Measurements from ENCODE around the gene FAM237B.
A peak's percentile ranks its signal among the peaks of the same experiment; 100 is the strongest.

The FAM237B gene

GRCh38 chr7:90312745-90313144, 8.4 kb downstream of the FAM237B start:
- Histone ChIP-seq H3K4me2 (ENCODE audit: low read length) (no peak overlapping the region), H3K4me1 (ENCODE audit: low read length) (peaks cover 3% of the 10 kb centered on the region; the same call in 1 of the 2 replicates), H2AFZ (ENCODE audit: low read depth, low read length) (no peak overlapping the region), H3K4me3 (ENCODE audit: low read length) (no peak overlapping the region), H3K9ac (ENCODE audit: low read length) (no peak overlapping the region), H3K27me3 (ENCODE audit: low read depth, low read length) (no peaks in the 10 kb centered on the region), H3K9me3 (ENCODE audit: insufficient read depth, low read length) (no peaks in the 10 kb centered on the region), H3K27ac (ENCODE audit: low read length) (no peak overlapping the region), H3K79me2 (ENCODE audit: low read length) (no peaks in the 10 kb centered on the region), H3K36me3 (replicated peaks; ENCODE audit: low read depth, low read length) (no peaks in the 10 kb centered on the region), H4K20me1 (ENCODE audit: insufficient read depth, low read length) (no peaks in the 10 kb centered on the region)
- TF ChIP-seq CTCF (IDR thresholded peaks at IDR 0.05; ENCODE audit: low read depth, low read length): peak; percentile 41
- no peak for TF ChIP-seq EZH2phosphoT487 (IDR thresholded peaks at IDR 0.05; ENCODE audit: low read depth)

DNA sequence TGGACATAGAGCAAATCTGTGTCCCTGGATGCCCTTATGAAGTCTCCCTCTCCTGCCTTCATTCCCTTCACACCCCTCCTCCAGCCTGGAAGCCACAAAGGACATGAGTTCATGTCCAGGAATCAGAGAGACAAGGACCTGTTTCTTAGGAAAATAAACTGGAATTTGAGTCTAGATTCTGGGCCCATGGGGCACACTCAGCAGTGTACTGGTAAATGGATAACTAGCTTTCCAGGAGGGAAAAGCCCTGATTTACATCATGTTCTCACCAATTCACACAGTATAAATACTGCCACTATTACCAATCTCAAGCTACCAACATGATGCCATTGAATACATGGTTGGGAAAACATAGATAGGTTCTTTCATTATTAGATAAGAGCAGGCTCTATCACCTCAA, 9.9 kb downstream of the FAM237B start:
- Histone ChIP-seq H3K9me3 (ENCODE audit: insufficient read depth, low read length) (no peaks in the 10 kb centered on the region), H4K20me1 (ENCODE audit: insufficient read depth, low read length) (no peaks in the 10 kb centered on the region), H3K79me2 (ENCODE audit: low read length) (no peaks in the 10 kb centered on the region), H3K4me2 (ENCODE audit: low read length) (no peak overlapping the region), H3K27me3 (ENCODE audit: low read depth, low read length) (no peaks in the 10 kb centered on the region), H3K36me3 (replicated peaks; ENCODE audit: low read depth, low read length) (no peaks in the 10 kb centered on the region), H3K4me3 (ENCODE audit: low read length) (no peak overlapping the region), H3K9ac (ENCODE audit: low read length) (no peak overlapping the region), H3K4me1 (ENCODE audit: low read length) (peaks cover 3% of the 10 kb centered on the region; the same call in 1 of the 2 replicates), H2AFZ (ENCODE audit: low read depth, low read length) (no peak overlapping the region), H3K27ac (ENCODE audit: low read length) (no peak overlapping the region)
- TF ChIP-seq CTCF (IDR thresholded peaks at IDR 0.05; ENCODE audit: low read depth, low read length) (no peak), EZH2phosphoT487 (IDR thresholded peaks at IDR 0.05; ENCODE audit: low read depth) (no peak)

DNA sequence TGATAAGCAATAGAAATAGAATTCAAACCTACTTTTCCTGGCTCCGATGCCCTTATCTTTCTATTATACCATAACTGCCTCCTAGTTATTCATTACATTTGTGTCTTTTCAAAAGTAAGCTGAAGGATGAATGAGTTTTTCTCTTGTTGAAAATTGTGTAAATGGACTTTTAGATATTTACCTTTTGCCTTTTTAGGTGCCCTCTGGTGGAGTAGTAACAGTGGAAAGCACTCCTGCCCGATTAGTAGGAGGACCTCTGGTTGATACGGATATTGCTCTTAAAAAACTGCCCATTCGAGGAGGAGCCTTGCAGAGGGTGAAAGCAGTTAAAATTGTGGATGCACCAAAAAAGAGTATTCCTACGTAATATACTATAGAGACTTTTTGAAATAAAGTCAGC, 11.2 kb downstream of the FAM237B start:
- no peak overlapping the region for H3K4me3 ChIP-seq (ENCODE audit: low read length)
- H3K79me2 ChIP-seq (ENCODE audit: low read length): no peaks in the 10 kb centered on the region
- no peaks in the 10 kb centered on the region for H4K20me1 ChIP-seq (ENCODE audit: insufficient read depth, low read length)
- no peak overlapping the region for H2AFZ ChIP-seq (ENCODE audit: low read depth, low read length)
- H3K4me2 ChIP-seq (ENCODE audit: low read length): no peak overlapping the region
- no peak overlapping the region for H3K9ac ChIP-seq (ENCODE audit: low read length)
- H3K4me1 ChIP-seq (ENCODE audit: low read length): peaks cover 3% of the 10 kb centered on the region; the same call in 1 of the 2 replicates
- no peaks in the 10 kb centered on the region for H3K36me3 ChIP-seq (replicated peaks; ENCODE audit: low read depth, low read length)
- H3K27ac ChIP-seq (ENCODE audit: low read length): no peak overlapping the region
- H3K27me3 ChIP-seq (ENCODE audit: low read depth, low read length): no peaks in the 10 kb centered on the region
- no peaks in the 10 kb centered on the region for H3K9me3 ChIP-seq (ENCODE audit: insufficient read depth, low read length)
- no peak for TF ChIP-seq EZH2phosphoT487 (IDR thresholded peaks at IDR 0.05; ENCODE audit: low read depth)
- TF ChIP-seq CTCF (IDR thresholded peaks at IDR 0.05; ENCODE audit: low read depth, low read length): no peak

DNA sequence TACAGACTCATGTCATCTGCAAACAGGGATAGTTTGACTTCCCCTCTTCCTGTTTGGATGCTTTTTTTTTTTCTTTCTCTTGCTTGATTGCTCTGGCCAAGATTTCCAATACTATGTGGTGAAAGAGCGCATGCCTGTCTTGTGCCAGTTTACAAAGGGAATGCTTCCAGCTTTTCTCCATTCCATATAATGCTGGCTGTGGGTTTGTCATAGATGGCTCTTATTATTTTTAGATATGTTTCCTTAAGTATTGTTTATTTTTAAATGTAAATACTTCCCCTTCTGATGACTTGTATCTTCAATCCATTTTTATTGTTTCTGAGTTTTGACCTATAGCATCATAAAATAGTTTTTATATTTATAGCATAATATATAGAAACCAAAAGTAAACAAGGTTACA, 17.9 kb downstream of the FAM237B start:
- TF ChIP-seq EZH2phosphoT487 (IDR thresholded peaks at IDR 0.05; ENCODE audit: low read depth) (no peak), CTCF (IDR thresholded peaks at IDR 0.05; ENCODE audit: low read depth, low read length) (no peak)
- Histone ChIP-seq H3K27ac (ENCODE audit: low read length) (no peak overlapping the region), H3K36me3 (replicated peaks; ENCODE audit: low read depth, low read length) (no peaks in the 10 kb centered on the region), H3K9ac (ENCODE audit: low read length) (no peak overlapping the region), H3K4me2 (ENCODE audit: low read length) (no peak overlapping the region), H3K9me3 (ENCODE audit: insufficient read depth, low read length) (no peaks in the 10 kb centered on the region), H4K20me1 (ENCODE audit: insufficient read depth, low read length) (no peaks in the 10 kb centered on the region), H3K4me1 (ENCODE audit: low read length) (no peaks in the 10 kb centered on the region), H2AFZ (ENCODE audit: low read depth, low read length) (no peak overlapping the region), H3K79me2 (ENCODE audit: low read length) (no peaks in the 10 kb centered on the region), H3K4me3 (ENCODE audit: low read length) (no peak overlapping the region), H3K27me3 (ENCODE audit: low read depth, low read length) (no peaks in the 10 kb centered on the region)
